Erythroblast (primary cell): ENCODE measurements around the gene ELL3.

ENCODE experiments used
- DNase-seq, 2 experiments: peaks; one replicate each; lab custom pipeline; 2025; lab: John Stamatoyannopoulos, UW
- GATA1 ChIP-seq: IDR thresholded peaks from 2 replicates; pipeline ENCODE4 v1.6.1; 2011; ENCODE audit warnings: low read depth, mild to moderate bottlenecking, control low read depth, low read length, moderate library complexity
- POLR2A ChIP-seq: IDR thresholded peaks from 2 replicates; pipeline ENCODE4 v1.6.1; 2011; ENCODE audit warnings: mild to moderate bottlenecking, low read length

The ELL3 gene

GRCh38 chr15:43723151-43723550 is 53.6 kb downstream of the ELL3 start:
- DNase-seq = no peak
- no peak for TF ChIP-seq POLR2A
- no peak for TF ChIP-seq GATA1
